ENCODE measurements around the gene CAMK1D. TPM values are rescaled to one million over a fixed set of nuclear protein-coding genes. Genes with fewer than 3 reads are reported as not detected.

Gene CAMK1D
- total and polyA plus RNA-seq, 2 of the 4 experiments (the other 2 are of a cell fraction): 5.0 to 5.3 TPM

GRCh38 chr10:12832096-12832495 is 482.7 kb downstream of the CAMK1D start:
- Histone ChIP-seq H3K4me2 (ENCODE audit: low read depth, low read length) (no peak overlapping the region), H3K14ac (replicated peaks; ENCODE audit: low read depth, low read length) (no peak overlapping the region), H2BK15ac (ENCODE audit: low read depth, low read length) (no peak overlapping the region), H3K9ac (ENCODE audit: low read depth, low read length) (no peak overlapping the region), H3K36me3 (ENCODE audit: control insufficient read depth, insufficient read depth, low read length) (no peaks in the 10 kb centered on the region), H3K18ac (ENCODE audit: low read depth, low read length) (no peak overlapping the region), H3K27me3 (ENCODE audit: control insufficient read depth, insufficient read depth, low read length) (no peaks in the 10 kb centered on the region; the same call in 1 of the 2 replicates), H2BK5ac (ENCODE audit: low read depth, low read length, poor library complexity, severe bottlenecking) (no peak overlapping the region), H2AFZ (replicated peaks; ENCODE audit: low read length, poor library complexity) (no peak overlapping the region), H4K5ac (ENCODE audit: low read depth, low read length) (no peak overlapping the region), H3K9me3 (ENCODE audit: control insufficient read depth, insufficient read depth, low read length) (no peaks in the 10 kb centered on the region), H3K23ac (ENCODE audit: low read depth, low read length) (no peak overlapping the region), H3K27ac (ENCODE audit: insufficient read depth, low read length) (no peak overlapping the region), H2BK20ac (ENCODE audit: low read depth, low read length) (no peak overlapping the region), H3K56ac (ENCODE audit: extremely low read depth, insufficient read depth, low read length) (no peak overlapping the region), H2AK9ac (replicated peaks; ENCODE audit: low read depth, low read length, poor library complexity) (no peak overlapping the region), H3K79me1 (ENCODE audit: low read depth in 1 of 2, low read length in 2 of 2) (no peaks in the 10 kb centered on the region), H4K8ac (ENCODE audit: low read depth in 2 of 2, low read length in 2 of 2) (no peak overlapping the region), H4K20me1 (ENCODE audit: insufficient read depth, low read length) (no peaks in the 10 kb centered on the region), H4K91ac (ENCODE audit: insufficient read depth, low read depth, low read length) (no peak overlapping the region), H3K4me3 (ENCODE audit: insufficient read depth, low read depth, low read length) (no peak overlapping the region), H3K4ac (ENCODE audit: low read depth, low read length) (no peak overlapping the region), H3K4me1 (ENCODE audit: control insufficient read depth, insufficient read depth, low read length) (peaks cover 9% of the 10 kb centered on the region; the same call in 1 of the 2 replicates), H2BK120ac (ENCODE audit: low read depth, low read length) (no peak overlapping the region), H2AK5ac (ENCODE audit: low read depth, low read length) (no peak overlapping the region), H3K9me1 (ENCODE audit: insufficient read depth, low read length) (no peaks in the 10 kb centered on the region)
- TF ChIP-seq MAZ (IDR thresholded peaks at IDR 0.05; ENCODE audit: borderline replicate concordance, low read depth, low read length) (no peak), MXI1 (IDR thresholded peaks at IDR 0.05; ENCODE audit: borderline replicate concordance, low read depth, low read length) (no peak), RAD21 (IDR thresholded peaks at IDR 0.05; ENCODE audit: low read length) (no peak), POLR2A (IDR thresholded peaks at IDR 0.05; ENCODE audit: low read depth, low read length) (no peak), RFX5 (IDR thresholded peaks at IDR 0.05; ENCODE audit: low read depth, low read length) (no peak), NFE2L2 (IDR thresholded peaks at IDR 0.05; ENCODE audit: low read depth, low read length) (no peak), CEBPB (IDR thresholded peaks at IDR 0.05; ENCODE audit: low read depth, low read length) (no peak), MAFK (IDR thresholded peaks at IDR 0.05; ENCODE audit: low read depth, low read length) (no peak), ELK1 (IDR thresholded peaks at IDR 0.05; ENCODE audit: borderline replicate concordance, low read depth, low read length) (no peak), CTCF (conservative IDR thresholded peaks at IDR 0.05; ENCODE audit: low read depth, low read length) (no peak), USF2 (IDR thresholded peaks at IDR 0.05; ENCODE audit: low read depth, low read length) (no peak), RCOR1 (IDR thresholded peaks at IDR 0.05; ENCODE audit: insufficient replicate concordance, low read length) (no peak), FOS (IDR thresholded peaks at IDR 0.05; ENCODE audit: low read depth, low read length) (no peak), CHD1 (IDR thresholded peaks at IDR 0.05; ENCODE audit: low read depth, low read length) (no peak), BHLHE40 (IDR thresholded peaks at IDR 0.05; ENCODE audit: low read depth, low read length) (no peak), SMC3 (IDR thresholded peaks at IDR 0.05; ENCODE audit: low read depth, low read length) (no peak)
- intact Hi-C loops (cut with micrococcal nuclease) (no loop called here), dilution Hi-C loops (cut with HindIII; ENCODE audit: low sequenced_read_pairs, unreplicated experiment) (no loop called here), in situ Hi-C loops (cut with MboI; ENCODE audit: low sequenced_read_pairs) (no loop called here)
- no TSS peak for BruUV-seq (replicated peaks)
- POLR2A ChIA-PET (ENCODE audit: unreplicated experiment): no interaction called here
- 100% methylated on average over 1 of the region's 10 CpGs; no CpG with 5 or more reads in 1 of the 2 experiments for WGBS, 2 experiments (ENCODE audit: extremely low coverage in 2 of 2, insufficient read length in 1 of 2)
- CTCF ChIA-PET: interaction anchor here (0.6 kb wide), 1 partner anchor 916 kb away, joined by 3 read pairs; no protein-coding TSS in a partner anchor
- DNase-seq (no peak), ATAC-seq (ENCODE audit: low read depth) (no peak)

Measured in IMR-90 (cell line).